DND-41 (cell line): ENCODE results near the gene PIGU.

ENCODE experiments used
- EZH2 ChIP-seq: IDR thresholded peaks from 3 replicates; pipeline ENCODE4 v1.6.1; 2012; ENCODE audit warnings: borderline replicate concordance, low read depth, mild to moderate bottlenecking, moderate library complexity, low read length, inconsistent platforms; ENCODE audit not compliant: severe bottlenecking
- TF ChIP-seq, protein P1 (sequence below): IDR thresholded peaks from 2 replicates; pipeline ENCODE4 v1.5.1; 2012; ENCODE audit warnings: borderline replicate concordance, low read length, moderate library complexity, mild to moderate bottlenecking; ENCODE audit not compliant: poor library complexity, severe bottlenecking; ENCODE audit errors: extremely low read depth

DNA sequence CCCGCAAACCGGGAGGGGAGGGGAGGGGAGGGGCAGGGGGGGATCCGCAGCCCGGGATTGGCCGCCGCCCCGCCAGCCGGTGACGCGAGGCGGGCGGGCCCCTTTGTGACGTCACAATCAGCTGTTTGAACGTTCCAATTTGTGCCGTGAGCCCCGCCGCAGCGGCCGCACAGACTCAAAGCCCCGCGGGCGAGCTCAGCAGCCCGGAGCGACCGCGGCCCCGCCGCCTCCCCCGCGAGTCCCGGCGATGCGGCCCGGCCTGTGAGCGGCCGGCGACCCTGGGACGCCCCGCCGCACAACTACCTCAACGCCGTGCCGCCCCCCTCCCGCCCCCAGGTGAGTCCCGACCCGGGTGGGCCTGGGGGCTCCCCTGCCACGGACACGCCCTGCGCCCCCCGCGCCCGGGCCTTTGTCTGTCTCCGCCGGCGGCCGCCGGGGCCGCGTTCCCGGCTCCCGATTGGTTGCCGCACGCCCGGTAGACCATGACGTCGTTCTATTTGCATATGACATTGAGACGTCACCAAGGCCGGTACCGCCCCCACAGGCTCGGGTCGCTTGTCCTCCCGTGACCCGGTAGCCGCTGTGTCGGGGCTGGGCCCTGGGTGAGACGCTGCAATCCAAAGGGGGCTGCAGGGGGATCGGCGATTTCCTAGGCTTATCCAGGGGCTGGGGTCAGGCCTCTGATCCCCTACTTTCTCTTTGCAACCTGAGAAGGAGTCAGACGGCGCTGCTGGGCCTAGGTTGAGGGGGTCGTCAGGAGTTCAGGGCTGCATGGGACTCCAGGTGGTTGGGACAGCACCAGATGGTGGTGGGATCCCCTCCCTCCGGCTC lies 27.5 kb upstream of the PIGU start, which contains the start of gene TP53INP2:
- TF ChIP-seq, protein P1, sequence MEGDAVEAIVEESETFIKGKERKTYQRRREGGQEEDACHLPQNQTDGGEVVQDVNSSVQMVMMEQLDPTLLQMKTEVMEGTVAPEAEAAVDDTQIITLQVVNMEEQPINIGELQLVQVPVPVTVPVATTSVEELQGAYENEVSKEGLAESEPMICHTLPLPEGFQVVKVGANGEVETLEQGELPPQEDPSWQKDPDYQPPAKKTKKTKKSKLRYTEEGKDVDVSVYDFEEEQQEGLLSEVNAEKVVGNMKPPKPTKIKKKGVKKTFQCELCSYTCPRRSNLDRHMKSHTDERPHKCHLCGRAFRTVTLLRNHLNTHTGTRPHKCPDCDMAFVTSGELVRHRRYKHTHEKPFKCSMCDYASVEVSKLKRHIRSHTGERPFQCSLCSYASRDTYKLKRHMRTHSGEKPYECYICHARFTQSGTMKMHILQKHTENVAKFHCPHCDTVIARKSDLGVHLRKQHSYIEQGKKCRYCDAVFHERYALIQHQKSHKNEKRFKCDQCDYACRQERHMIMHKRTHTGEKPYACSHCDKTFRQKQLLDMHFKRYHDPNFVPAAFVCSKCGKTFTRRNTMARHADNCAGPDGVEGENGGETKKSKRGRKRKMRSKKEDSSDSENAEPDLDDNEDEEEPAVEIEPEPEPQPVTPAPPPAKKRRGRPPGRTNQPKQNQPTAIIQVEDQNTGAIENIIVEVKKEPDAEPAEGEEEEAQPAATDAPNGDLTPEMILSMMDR: peak; percentile 1
- TF ChIP-seq EZH2: no peak
